ENCODE measurements around the gene AUTS2.

Gene AUTS2

GRCh38 chr7:69871886-69872569 is 273.8 kb downstream of the AUTS2 start:
- Histone ChIP-seq H3K4me1 (ENCODE audit: control insufficient read depth in 1 of 2, insufficient read depth in 2 of 2, low read length in 2 of 2) (peaks cover 11 to 16% of the 10 kb centered on the region in 2 donors), H3K9ac (ENCODE audit: low read depth in 1 of 2, low read length in 2 of 2) (no peak overlapping the region), H3K27ac (ENCODE audit: low read depth, low read length) (no peak overlapping the region)

GRCh38 chr7:69873512-69873911 is 275.2 kb downstream of the AUTS2 start:
- Histone ChIP-seq H3K27ac (ENCODE audit: low read depth, low read length) (no peak overlapping the region), H3K9me3 (ENCODE audit: control insufficient read depth in 1 of 2, low read length in 2 of 2) (no peaks in the 10 kb centered on the region), H3K4me1 (ENCODE audit: control insufficient read depth in 1 of 2, insufficient read depth in 2 of 2, low read length in 2 of 2) (peaks cover 11 to 16% of the 10 kb centered on the region in 2 donors), H3K9ac (ENCODE audit: low read depth in 1 of 2, low read length in 2 of 2) (no peak overlapping the region), H3K4me3 (ENCODE audit: low read depth in 1 of 2, low read length in 2 of 2) (no peak overlapping the region), H3K27me3 (ENCODE audit: control insufficient read depth in 1 of 2, insufficient read depth in 2 of 2, low read length in 2 of 2) (no peaks in the 10 kb centered on the region), H3K36me3 (ENCODE audit: control insufficient read depth in 1 of 2, insufficient read depth in 2 of 2, low read length in 2 of 2) (no peaks in the 10 kb centered on the region)

More at GRCh38 chr7:69871886-69872569, 273.8 kb downstream of the AUTS2 start:
- H3K4me3 ChIP-seq (ENCODE audit: low read depth in 1 of 2, low read length in 2 of 2) = no peak overlapping the region
- H3K27me3 ChIP-seq (ENCODE audit: control insufficient read depth in 1 of 2, insufficient read depth in 2 of 2, low read length in 2 of 2) = no peaks in the 10 kb centered on the region
- no peaks in the 10 kb centered on the region for H3K9me3 ChIP-seq (ENCODE audit: control insufficient read depth in 1 of 2, low read length in 2 of 2)
- no peaks in the 10 kb centered on the region for H3K36me3 ChIP-seq (ENCODE audit: control insufficient read depth in 1 of 2, insufficient read depth in 2 of 2, low read length in 2 of 2)

GRCh38 chr7:69878015-69878414 is 279.7 kb downstream of the AUTS2 start:
- H3K27ac ChIP-seq (ENCODE audit: low read depth, low read length) = no peak overlapping the region
- no peaks in the 10 kb centered on the region for H3K36me3 ChIP-seq (ENCODE audit: control insufficient read depth in 1 of 2, insufficient read depth in 2 of 2, low read length in 2 of 2)
- H3K9me3 ChIP-seq (ENCODE audit: control insufficient read depth in 1 of 2, low read length in 2 of 2) = no peaks in the 10 kb centered on the region

GRCh38 chr7:69878591-69878990 is 280.3 kb downstream of the AUTS2 start:
- H3K4me3 ChIP-seq (ENCODE audit: low read depth in 1 of 2, low read length in 2 of 2) = no peak overlapping the region
- H3K9ac ChIP-seq (ENCODE audit: low read depth in 1 of 2, low read length in 2 of 2) = no peak overlapping the region
- H3K27me3 ChIP-seq (ENCODE audit: control insufficient read depth in 1 of 2, insufficient read depth in 2 of 2, low read length in 2 of 2) = no peaks in the 10 kb centered on the region
- H3K36me3 ChIP-seq (ENCODE audit: control insufficient read depth in 1 of 2, insufficient read depth in 2 of 2, low read length in 2 of 2) = no peaks in the 10 kb centered on the region
- no peak overlapping the region for H3K27ac ChIP-seq (ENCODE audit: low read depth, low read length)
- no peaks in the 10 kb centered on the region for H3K4me1 ChIP-seq (ENCODE audit: control insufficient read depth in 1 of 2, insufficient read depth in 2 of 2, low read length in 2 of 2)
- no peaks in the 10 kb centered on the region for H3K9me3 ChIP-seq (ENCODE audit: control insufficient read depth in 1 of 2, low read length in 2 of 2)

More at GRCh38 chr7:69878015-69878414, 279.7 kb downstream of the AUTS2 start:
- Histone ChIP-seq H3K4me1 (ENCODE audit: control insufficient read depth in 1 of 2, insufficient read depth in 2 of 2, low read length in 2 of 2) (no peaks in the 10 kb centered on the region), H3K27me3 (ENCODE audit: control insufficient read depth in 1 of 2, insufficient read depth in 2 of 2, low read length in 2 of 2) (no peaks in the 10 kb centered on the region), H3K4me3 (ENCODE audit: low read depth in 1 of 2, low read length in 2 of 2) (no peak overlapping the region), H3K9ac (ENCODE audit: low read depth in 1 of 2, low read length in 2 of 2) (no peak overlapping the region)

GRCh38 chr7:69879989-69880388 is 281.7 kb downstream of the AUTS2 start:
- Histone ChIP-seq H3K4me1 (ENCODE audit: control insufficient read depth in 1 of 2, insufficient read depth in 2 of 2, low read length in 2 of 2) (no peaks in the 10 kb centered on the region), H3K9ac (ENCODE audit: low read depth in 1 of 2, low read length in 2 of 2) (no peak overlapping the region), H3K9me3 (ENCODE audit: control insufficient read depth in 1 of 2, low read length in 2 of 2) (no peaks in the 10 kb centered on the region), H3K4me3 (ENCODE audit: low read depth in 1 of 2, low read length in 2 of 2) (no peak overlapping the region), H3K36me3 (ENCODE audit: control insufficient read depth in 1 of 2, insufficient read depth in 2 of 2, low read length in 2 of 2) (no peaks in the 10 kb centered on the region), H3K27me3 (ENCODE audit: control insufficient read depth in 1 of 2, insufficient read depth in 2 of 2, low read length in 2 of 2) (no peaks in the 10 kb centered on the region), H3K27ac (ENCODE audit: low read depth, low read length) (no peak overlapping the region)

GRCh38 chr7:69880840-69881239 is 282.6 kb downstream of the AUTS2 start:
- Histone ChIP-seq H3K4me1 (ENCODE audit: control insufficient read depth in 1 of 2, insufficient read depth in 2 of 2, low read length in 2 of 2) (no peaks in the 10 kb centered on the region), H3K36me3 (ENCODE audit: control insufficient read depth in 1 of 2, insufficient read depth in 2 of 2, low read length in 2 of 2) (no peaks in the 10 kb centered on the region), H3K9ac (ENCODE audit: low read depth in 1 of 2, low read length in 2 of 2) (no peak overlapping the region), H3K27ac (ENCODE audit: low read depth, low read length) (no peak overlapping the region), H3K9me3 (ENCODE audit: control insufficient read depth in 1 of 2, low read length in 2 of 2) (no peaks in the 10 kb centered on the region), H3K27me3 (ENCODE audit: control insufficient read depth in 1 of 2, insufficient read depth in 2 of 2, low read length in 2 of 2) (no peaks in the 10 kb centered on the region), H3K4me3 (ENCODE audit: low read depth in 1 of 2, low read length in 2 of 2) (no peak overlapping the region)

GRCh38 chr7:69882269-69882668 is 284.0 kb downstream of the AUTS2 start:
- Histone ChIP-seq H3K36me3 (ENCODE audit: control insufficient read depth in 1 of 2, insufficient read depth in 2 of 2, low read length in 2 of 2) (no peaks in the 10 kb centered on the region), H3K4me3 (ENCODE audit: low read depth in 1 of 2, low read length in 2 of 2) (no peak overlapping the region), H3K27ac (ENCODE audit: low read depth, low read length) (no peak overlapping the region), H3K9me3 (ENCODE audit: control insufficient read depth in 1 of 2, low read length in 2 of 2) (no peaks in the 10 kb centered on the region), H3K27me3 (ENCODE audit: control insufficient read depth in 1 of 2, insufficient read depth in 2 of 2, low read length in 2 of 2) (no peaks in the 10 kb centered on the region), H3K4me1 (ENCODE audit: control insufficient read depth in 1 of 2, insufficient read depth in 2 of 2, low read length in 2 of 2) (no peaks in the 10 kb centered on the region), H3K9ac (ENCODE audit: low read depth in 1 of 2, low read length in 2 of 2) (no peak overlapping the region)

GRCh38 chr7:69883399-69883891 is 285.2 kb downstream of the AUTS2 start:
- Histone ChIP-seq H3K4me1 (ENCODE audit: control insufficient read depth in 1 of 2, insufficient read depth in 2 of 2, low read length in 2 of 2) (no peaks in the 10 kb centered on the region), H3K9ac (ENCODE audit: low read depth in 1 of 2, low read length in 2 of 2) (no peak overlapping the region), H3K9me3 (ENCODE audit: control insufficient read depth in 1 of 2, low read length in 2 of 2) (no peaks in the 10 kb centered on the region), H3K27ac (ENCODE audit: low read depth, low read length) (no peak overlapping the region), H3K27me3 (ENCODE audit: control insufficient read depth in 1 of 2, insufficient read depth in 2 of 2, low read length in 2 of 2) (no peaks in the 10 kb centered on the region), H3K36me3 (ENCODE audit: control insufficient read depth in 1 of 2, insufficient read depth in 2 of 2, low read length in 2 of 2) (no peaks in the 10 kb centered on the region), H3K4me3 (ENCODE audit: low read depth in 1 of 2, low read length in 2 of 2) (no peak overlapping the region)

GRCh38 chr7:69885431-69885830 is 287.2 kb downstream of the AUTS2 start:
- Histone ChIP-seq H3K27me3 (ENCODE audit: control insufficient read depth in 1 of 2, insufficient read depth in 2 of 2, low read length in 2 of 2) (no peaks in the 10 kb centered on the region), H3K36me3 (ENCODE audit: control insufficient read depth in 1 of 2, insufficient read depth in 2 of 2, low read length in 2 of 2) (no peaks in the 10 kb centered on the region), H3K4me3 (ENCODE audit: low read depth in 1 of 2, low read length in 2 of 2) (no peak overlapping the region), H3K9ac (ENCODE audit: low read depth in 1 of 2, low read length in 2 of 2) (no peak overlapping the region), H3K9me3 (ENCODE audit: control insufficient read depth in 1 of 2, low read length in 2 of 2) (no peaks in the 10 kb centered on the region), H3K4me1 (ENCODE audit: control insufficient read depth in 1 of 2, insufficient read depth in 2 of 2, low read length in 2 of 2) (no peaks in the 10 kb centered on the region), H3K27ac (ENCODE audit: low read depth, low read length) (no peak overlapping the region)

- no peaks in the 10 kb centered on the region for H3K9me3 ChIP-seq (ENCODE audit: control insufficient read depth in 1 of 2, low read length in 2 of 2)
- H3K36me3 ChIP-seq (ENCODE audit: control insufficient read depth in 1 of 2, insufficient read depth in 2 of 2, low read length in 2 of 2) = no peaks in the 10 kb centered on the region
- H3K27me3 ChIP-seq (ENCODE audit: control insufficient read depth in 1 of 2, insufficient read depth in 2 of 2, low read length in 2 of 2) = no peaks in the 10 kb centered on the region
- H3K4me3 ChIP-seq (ENCODE audit: low read depth in 1 of 2, low read length in 2 of 2) = no peak overlapping the region
- no peaks in the 10 kb centered on the region for H3K4me1 ChIP-seq (ENCODE audit: control insufficient read depth in 1 of 2, insufficient read depth in 2 of 2, low read length in 2 of 2)
- no peak overlapping the region for H3K9ac ChIP-seq (ENCODE audit: low read depth in 1 of 2, low read length in 2 of 2)
- no peak overlapping the region for H3K27ac ChIP-seq (ENCODE audit: low read depth, low read length)
Measured at GRCh38 chr7:69889338-69889975, 291.2 kb downstream of the AUTS2 start.
